GM12872 (cell line): ENCODE results near the gene FAM3C.

Source experiments
- CTCF ChIP-seq: IDR thresholded peaks from 3 replicates; pipeline ENCODE4 v1.5.1; 2011; ENCODE audit warnings: low read depth, mild to moderate bottlenecking, low read length, moderate library complexity; ENCODE audit not compliant: insufficient read depth

The FAM3C gene

GRCh38 chr7:121433775-121434174 is 37.7 kb upstream of the FAM3C start:
- TF ChIP-seq CTCF, result no peak

GRCh38 chr7:121431996-121432395 is 35.9 kb upstream of the FAM3C start:
- no peak for TF ChIP-seq CTCF

- no peak for TF ChIP-seq CTCF
Measured at GRCh38 chr7:121431389-121431995, 35.4 kb upstream of the FAM3C start.

- no peak for TF ChIP-seq CTCF
Measured at GRCh38 chr7:121430558-121430957, 34.5 kb upstream of the FAM3C start.

- no peak for TF ChIP-seq CTCF
Measured at GRCh38 chr7:121429798-121430197, 33.7 kb upstream of the FAM3C start.

GRCh38 chr7:121428855-121429489 is 32.9 kb upstream of the FAM3C start:
- TF ChIP-seq CTCF, result no peak

- no peak for TF ChIP-seq CTCF
Measured at GRCh38 chr7:121420976-121421375, 24.9 kb upstream of the FAM3C start.
